Middle frontal gyrus (tissue), 1 donor: Measurements from ENCODE around the gene CEP72.
A peak's percentile ranks its signal among the peaks of the same experiment; 100 is the strongest.
"Not testable (repeated sequence)": the region's sequence is repeated elsewhere in the genome, so short reads cannot be mapped to it uniquely, and the experiment has no call there.

ENCODE experiments used
- DNase-seq: peaks from one replicate; pipeline ENCODE4 v3.0.0-alpha.2; 2015; ENCODE audit warnings: low spot score; ENCODE audit errors: extremely low spot score

The CEP72 gene

DNA sequence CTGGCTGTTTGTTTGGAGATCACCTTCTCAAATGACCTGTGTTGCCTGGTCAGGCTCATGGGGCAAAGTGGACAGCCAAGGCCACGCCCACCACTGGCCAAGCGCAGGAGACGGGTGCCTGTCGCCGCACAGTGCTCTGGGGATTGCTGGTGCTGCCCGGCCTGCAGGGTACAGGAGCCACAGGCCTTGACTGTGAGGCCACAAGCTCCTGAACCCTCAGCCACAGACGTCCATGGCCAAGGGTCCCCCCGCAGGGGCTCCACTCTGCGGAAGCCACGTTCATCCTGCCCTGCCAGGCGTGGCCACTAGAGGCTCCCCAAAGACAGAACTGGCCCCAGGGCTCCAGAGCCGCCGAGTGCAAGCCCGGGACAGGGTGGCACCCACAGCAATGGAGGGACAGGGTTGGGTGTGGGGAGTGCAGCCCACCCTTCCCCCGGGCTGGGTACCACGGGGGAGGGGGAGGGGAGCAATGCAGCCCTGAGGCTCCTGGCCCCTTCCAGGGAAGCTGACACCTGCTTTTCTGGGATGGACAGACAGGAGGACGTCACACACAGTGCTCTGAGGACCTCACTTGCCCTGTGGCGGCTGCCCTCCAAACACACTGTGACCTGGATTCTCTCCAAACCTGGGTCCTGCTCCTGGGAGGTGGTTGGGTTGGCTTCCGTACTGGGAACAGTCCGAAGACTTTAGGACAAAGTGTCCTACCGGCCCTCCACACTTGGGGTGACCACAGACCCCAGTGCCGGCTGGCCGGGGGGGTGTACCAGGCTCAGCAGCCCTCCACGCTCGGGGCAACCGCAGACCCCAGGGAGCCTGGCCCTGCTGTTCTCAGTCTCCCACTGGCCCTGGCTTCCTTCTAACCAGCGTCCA, 59.6 kb downstream of the CEP72 start:
- peak; percentile 43 for DNase-seq

DNA sequence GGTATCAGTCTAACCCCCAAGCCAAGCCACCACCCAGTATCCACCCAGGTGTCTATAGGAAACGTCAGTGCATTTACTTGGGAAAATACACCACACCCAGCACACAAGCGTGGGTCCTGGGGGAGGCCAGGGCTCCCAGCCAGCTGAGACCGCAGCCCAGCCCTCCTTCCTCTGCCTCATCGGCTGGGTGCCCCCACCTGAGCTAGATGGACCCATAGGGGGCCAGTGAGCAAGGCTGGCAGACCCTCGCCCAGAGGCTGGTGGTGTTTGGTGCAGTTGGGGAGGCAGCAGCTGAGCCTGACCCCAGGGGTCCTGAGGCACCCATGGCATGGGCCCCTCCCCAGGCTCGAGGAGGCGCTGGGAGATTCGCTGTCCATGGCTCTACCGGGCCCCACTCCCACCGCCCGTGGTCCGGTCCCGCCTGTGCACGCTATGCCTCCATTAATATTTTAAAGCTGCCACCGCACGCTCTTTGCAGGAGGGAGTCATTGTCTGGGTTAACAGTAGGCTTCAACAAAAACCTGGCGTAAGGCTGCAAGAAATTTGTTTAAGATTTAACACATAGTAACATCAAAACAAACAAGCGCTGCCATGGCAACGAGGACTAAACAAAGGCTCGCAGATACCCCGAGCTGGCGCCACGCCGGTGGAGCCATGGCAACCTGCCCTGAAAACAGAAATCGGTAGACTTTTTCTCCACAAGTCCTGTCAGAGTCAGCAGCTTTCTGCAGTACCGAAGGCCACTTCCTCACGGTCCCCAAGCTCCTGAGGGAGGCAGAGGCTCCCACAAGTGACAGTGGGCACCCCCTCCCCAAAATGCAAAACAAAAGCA, 60.4 kb downstream of the CEP72 start:
- peak; percentile 19 for DNase-seq

- no peak for DNase-seq
Observed at GRCh38 chr5:673161-673830, 61.2 kb downstream of the CEP72 start.

DNA sequence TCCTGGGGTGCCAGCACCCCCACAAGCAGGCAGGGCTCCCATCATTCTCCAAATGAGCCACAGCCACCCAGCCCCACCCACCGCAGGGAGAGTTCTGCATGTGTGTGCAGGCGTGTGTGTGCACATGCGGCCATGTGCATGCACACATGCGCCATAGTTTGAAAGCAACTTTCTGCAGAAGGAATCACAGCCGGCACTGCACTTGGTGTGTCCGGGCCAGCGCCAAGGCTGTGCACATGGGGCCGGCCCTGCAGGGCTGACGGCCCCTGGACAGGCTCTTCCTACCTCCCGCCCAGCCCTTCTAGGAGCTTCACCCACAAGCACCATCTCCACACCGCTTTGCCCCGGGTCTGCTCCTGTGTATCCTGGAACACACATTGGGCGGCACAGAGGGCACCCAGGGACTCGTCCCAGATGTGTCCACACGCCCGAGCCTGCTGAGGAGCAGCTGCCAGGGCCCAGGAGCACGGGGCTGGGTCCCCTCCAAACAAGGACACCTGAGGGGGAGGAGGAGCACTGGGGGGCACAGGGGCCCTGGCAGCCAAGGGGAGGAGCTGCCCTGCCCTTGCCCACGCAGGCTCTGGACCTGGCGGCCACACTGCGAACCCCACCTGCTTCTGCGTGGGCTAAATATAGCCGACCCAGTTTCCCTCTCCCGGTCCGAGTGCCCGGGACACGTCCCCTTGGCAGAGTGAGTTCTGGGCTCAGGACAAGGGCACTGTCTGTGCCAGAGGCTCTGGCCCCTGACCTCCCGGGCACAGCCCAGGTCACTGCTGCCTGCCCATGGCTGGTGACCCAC, 61.9 kb downstream of the CEP72 start:
- no peak for DNase-seq

GRCh38 chr5:674630-675011, 62.5 kb downstream of the CEP72 start:
- DNase-seq, result no peak

- DNase-seq, result no peak
Observed at GRCh38 chr5:675111-675870, 63.2 kb downstream of the CEP72 start.

- DNase-seq, result no peak
Observed at GRCh38 chr5:675871-676698, 63.9 kb downstream of the CEP72 start.

DNA sequence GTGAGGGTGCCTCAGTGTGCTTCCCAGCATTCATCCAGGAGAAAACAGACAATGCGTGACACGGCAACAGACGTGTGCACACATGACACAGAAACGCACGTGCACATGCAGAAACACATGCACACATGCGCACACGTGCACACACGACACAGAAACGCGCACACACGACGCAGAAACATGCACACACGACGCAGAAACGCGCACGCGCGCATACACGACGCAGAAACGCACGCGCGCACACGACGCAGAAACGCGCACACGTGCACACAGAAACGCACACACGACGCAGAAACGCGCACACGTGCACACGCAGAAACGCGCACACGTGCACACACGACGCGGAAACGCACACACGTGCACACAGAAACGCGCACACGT, 64.5 kb downstream of the CEP72 start:
- no peak for DNase-seq

- DNase-seq, result no peak
Observed at GRCh38 chr5:677131-678101, 65.3 kb downstream of the CEP72 start.

DNA sequence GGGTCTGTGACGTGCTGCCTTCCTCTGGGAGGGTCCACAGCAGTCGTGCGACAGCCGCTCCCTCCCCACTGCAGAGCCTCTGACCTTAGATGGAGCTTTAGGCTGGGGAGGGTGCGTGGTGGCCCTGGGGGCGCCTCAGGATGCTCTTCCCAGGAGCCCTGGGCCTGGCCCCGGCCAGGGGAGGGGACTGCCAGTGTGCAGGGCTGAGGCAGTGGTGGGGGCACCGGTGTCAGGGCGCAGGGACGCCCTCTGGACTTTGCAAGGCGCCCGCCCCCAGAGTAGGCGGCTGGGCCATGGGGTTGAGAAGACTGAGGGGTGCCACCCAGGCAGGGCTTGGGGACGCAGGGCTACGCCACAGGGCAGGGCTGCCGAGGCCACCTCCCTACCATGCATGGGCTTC, 66.4 kb downstream of the CEP72 start:
- DNase-seq, result not testable (repeated sequence)

DNA sequence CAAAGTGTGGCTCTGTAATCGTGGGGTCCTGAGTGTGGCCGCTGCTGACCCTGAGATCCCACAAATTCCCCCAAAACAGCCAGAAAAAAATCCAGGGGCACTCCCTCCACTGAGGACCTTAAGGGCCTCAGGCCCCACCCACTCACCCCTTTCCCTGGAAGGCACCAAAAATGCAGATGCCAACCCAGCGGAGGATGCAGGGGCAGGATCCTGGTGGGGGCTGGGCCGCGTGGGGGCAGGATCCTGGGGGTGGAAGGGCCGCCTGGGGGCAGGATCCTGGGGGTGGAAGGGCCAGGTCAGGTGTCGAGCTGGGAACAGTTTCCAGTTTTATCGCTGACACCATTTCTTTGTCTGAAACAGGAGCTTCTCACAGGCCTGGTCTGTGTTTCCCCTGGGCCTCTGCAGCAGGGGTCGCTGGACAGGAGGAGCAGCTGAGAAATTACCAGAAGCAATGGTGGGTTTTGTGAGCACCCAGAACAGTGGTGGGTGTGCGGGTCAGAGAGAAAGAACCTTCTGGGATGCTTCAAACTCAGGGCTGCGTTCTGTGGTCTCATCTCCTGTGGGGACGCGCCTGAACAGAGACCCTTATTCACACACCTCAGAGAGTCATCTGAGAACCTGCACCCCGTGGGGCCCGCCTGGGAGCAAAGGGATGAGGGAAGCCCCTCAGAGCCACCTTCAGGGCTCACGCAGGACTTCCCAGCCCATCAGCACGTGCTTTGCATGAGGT, 67.2 kb downstream of the CEP72 start:
- not testable (repeated sequence) for DNase-seq

- DNase-seq, result not testable (repeated sequence)
Observed at GRCh38 chr5:680118-680795, 68.1 kb downstream of the CEP72 start.

DNA sequence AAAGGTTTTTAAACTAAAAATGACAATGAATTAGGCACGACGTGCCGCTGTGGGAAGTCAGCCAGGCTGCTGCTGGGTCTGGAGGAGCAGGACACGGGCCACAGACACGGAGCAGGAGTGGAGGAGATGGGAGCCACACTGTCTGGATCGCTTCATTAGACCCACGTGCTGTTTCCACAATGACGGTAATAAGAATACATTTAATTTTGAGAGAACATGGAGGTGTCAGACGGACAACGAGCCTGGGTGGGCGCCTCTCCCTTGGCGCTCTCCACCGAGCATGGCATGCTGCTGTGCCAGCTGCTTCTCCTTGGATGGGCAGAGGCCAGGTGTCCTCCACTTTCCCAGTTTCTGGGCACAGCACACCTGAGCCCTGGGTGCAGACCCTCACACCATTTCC, 68.7 kb downstream of the CEP72 start:
- DNase-seq, result not testable (repeated sequence)

DNA sequence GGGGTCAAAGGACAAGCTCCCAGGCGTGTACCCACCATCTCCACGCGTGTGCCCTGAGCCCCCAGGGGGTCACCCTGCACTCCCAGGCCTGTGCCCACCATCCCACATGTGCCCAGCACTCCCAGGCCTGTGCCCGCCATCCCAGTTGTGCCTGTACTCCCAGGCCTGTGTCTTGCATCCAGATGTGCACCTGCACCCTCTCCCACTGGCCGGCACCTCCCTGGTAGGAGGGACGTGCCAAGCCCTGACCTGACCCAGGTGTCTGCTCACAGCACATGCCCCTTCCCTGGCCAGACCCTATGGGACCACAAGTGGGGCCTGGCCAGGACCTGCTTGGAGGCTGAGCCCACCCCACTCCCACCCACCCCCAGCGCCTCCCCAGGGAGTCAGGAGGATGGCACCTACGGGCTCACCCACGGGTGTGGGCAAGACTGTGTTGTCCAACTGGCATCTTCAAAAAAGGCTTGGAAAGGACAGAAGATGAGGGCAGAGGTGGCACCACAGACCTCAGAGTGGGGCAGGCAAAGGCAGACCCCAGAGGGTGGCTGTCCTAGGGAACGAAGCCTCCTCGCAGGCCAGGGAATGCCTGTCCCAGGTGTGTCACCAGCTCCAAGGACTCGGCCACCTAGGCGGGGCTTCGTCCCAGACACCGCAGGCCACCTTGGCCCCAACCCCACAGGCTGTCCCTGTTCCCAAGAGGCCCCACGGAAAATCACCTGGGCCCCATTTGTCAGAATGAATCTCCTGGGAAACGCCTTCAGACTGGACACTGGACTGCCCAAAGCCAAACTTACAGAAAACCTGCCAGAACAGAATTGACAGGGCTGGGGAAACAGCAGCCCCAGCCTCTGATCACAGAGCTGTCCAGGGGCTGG, 69.4 kb downstream of the CEP72 start:
- not testable (repeated sequence) for DNase-seq

GRCh38 chr5:682216-682615, 70.1 kb downstream of the CEP72 start:
- not testable (repeated sequence) for DNase-seq
